Ishikawa (cell line): Measurements from ENCODE around the gene CDS2.

Experiments
- CEBPB ChIP-seq: IDR thresholded peaks from 2 replicates; pipeline ENCODE4 v1.6.1; 2012
- CREB1 ChIP-seq: IDR thresholded peaks from 2 replicates; pipeline ENCODE4 v1.6.1; 2012; ENCODE audit warnings: low read depth
- MAX ChIP-seq: IDR thresholded peaks from 2 replicates; pipeline ENCODE4 v1.6.1; 2012
- RAD21 ChIP-seq: IDR thresholded peaks from 2 replicates; pipeline ENCODE4 v1.6.1; 2012; ENCODE audit warnings: low read depth
- REST ChIP-seq: IDR thresholded peaks from 2 replicates; pipeline ENCODE4 v1.6.1; 2012; ENCODE audit warnings: low read depth, mild to moderate bottlenecking
- TAF1 ChIP-seq: IDR thresholded peaks from 2 replicates; pipeline ENCODE4 v1.6.1; 2012; ENCODE audit warnings: low read depth, mild to moderate bottlenecking
- USF1 ChIP-seq: IDR thresholded peaks from 2 replicates; pipeline ENCODE4 v1.6.1; 2012
- YY1 ChIP-seq: IDR thresholded peaks from 2 replicates; pipeline ENCODE4 v1.6.1; 2012; ENCODE audit warnings: low read depth

GRCh38 chr20:5183731-5184474 is 57.1 kb downstream of the CDS2 start:
- TF ChIP-seq CREB1 (no peak), USF1 (no peak), REST (no peak), YY1 (no peak), CEBPB (no peak), MAX (no peak), RAD21 (no peak), TAF1 (no peak)
